Subcutaneous adipose tissue (tissue), 4 donors: Measurements from ENCODE around the gene PCSK6. TPM values are rescaled to one million over a fixed set of nuclear protein-coding genes. Genes with fewer than 3 reads are reported as not detected.

Source experiments
- CTCF ChIP-seq: fragments of 450-650 bp; IDR thresholded peaks from one replicate; pipeline ENCODE4 v1.5.1; 2016; ENCODE audit warnings: low read depth, mild to moderate bottlenecking, control low read depth, antibody characterized with exemption, moderate library complexity
- total RNA-seq, 4 donors: library from RNA; depleted of rRNA; stranded (reverse); fragments of >200 nt; gene quantifications; one replicate each; pipeline ENCODE4 v1.1.0, GENCODE V29; 2016

PCSK6 gene
- total RNA-seq, 4 donors from 2014 or later, result 4.4 to 8.7 (median 5.9) TPM

DNA sequence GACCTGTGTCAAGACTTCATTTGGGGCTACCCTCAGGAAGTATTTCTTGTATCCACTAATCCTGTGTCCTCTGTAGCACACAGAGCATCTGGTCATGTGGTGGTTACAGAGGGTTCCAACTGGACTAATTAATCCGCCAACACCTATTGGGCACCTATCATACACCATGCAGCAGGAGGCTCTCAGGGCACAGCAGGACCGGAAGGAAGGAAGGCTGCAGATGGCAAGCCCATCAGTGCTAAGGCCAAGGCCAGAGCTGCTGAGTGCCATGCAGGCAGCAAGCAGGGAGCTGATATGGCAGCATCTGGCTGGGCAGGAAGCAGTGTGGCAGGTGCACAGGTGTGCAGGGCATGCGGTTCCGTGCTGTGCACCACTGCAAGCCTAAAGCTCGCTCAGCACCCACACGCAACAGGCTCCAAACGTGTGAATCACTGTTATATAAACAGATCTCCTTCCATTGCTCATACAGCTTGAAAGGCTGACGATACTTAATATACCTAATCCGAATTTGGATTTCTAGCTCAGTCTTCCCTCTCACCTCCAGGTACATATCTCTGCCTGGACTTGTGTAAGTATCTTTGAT is 130.1 kb downstream of the PCSK6 start:
- TF ChIP-seq CTCF, result no peak

- TF ChIP-seq CTCF, result no peak
Measured at GRCh38 chr15:101358895-101359294, 130.6 kb downstream of the PCSK6 start.

- no peak for TF ChIP-seq CTCF
Measured at GRCh38 chr15:101357885-101358284, 131.6 kb downstream of the PCSK6 start.

DNA sequence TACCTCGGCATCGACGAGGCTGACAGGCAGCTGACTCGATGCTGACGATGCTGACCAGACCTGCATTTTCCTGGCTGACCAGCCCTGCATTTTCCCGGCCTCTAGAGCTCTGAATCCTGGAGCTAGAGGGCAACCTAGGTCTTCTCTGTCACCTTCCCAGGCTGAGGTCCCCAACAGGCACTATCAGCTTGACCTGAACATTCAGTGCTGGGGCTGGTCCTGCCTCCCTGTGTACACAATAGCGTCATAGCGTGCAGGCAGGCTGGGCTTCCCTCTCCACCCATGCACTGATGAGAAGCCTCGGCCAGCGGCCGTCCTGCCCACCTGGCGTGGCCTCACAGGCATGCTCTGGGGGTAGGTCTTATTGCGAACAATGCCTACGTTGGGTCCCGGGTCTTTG is 132.2 kb downstream of the PCSK6 start:
- TF ChIP-seq CTCF, result no peak

- TF ChIP-seq CTCF, result no peak
Measured at GRCh38 chr15:101355678-101356464, 133.6 kb downstream of the PCSK6 start.

GRCh38 chr15:101354891-101355623 is 134.4 kb downstream of the PCSK6 start:
- TF ChIP-seq CTCF, result no peak

GRCh38 chr15:101353240-101353639 is 136.3 kb downstream of the PCSK6 start:
- no peak for TF ChIP-seq CTCF
